ENCODE results near the gene CACHD1. TPM values are rescaled to one million over a fixed set of nuclear protein-coding genes. Genes with fewer than 3 reads are reported as not detected.
"Not testable (repeated sequence)": the region's sequence is repeated elsewhere in the genome, so short reads cannot be mapped to it uniquely, and the experiment has no call there.

The CACHD1 gene
- polyA plus RNA-seq, 1 donor = 68.0 TPM

- DNase-seq = no peak
Observed at GRCh38 chr1:64496606-64497005, 26.7 kb downstream of the CACHD1 start.

- DNase-seq = no peak
Observed at GRCh38 chr1:64497088-64497883, 27.4 kb downstream of the CACHD1 start.

- DNase-seq = no peak
Observed at GRCh38 chr1:64498325-64498724, 28.4 kb downstream of the CACHD1 start.

GRCh38 chr1:64499011-64499410 is 29.1 kb downstream of the CACHD1 start:
- no peak for DNase-seq

- no peak for DNase-seq
Observed at GRCh38 chr1:64499966-64500365, 30.0 kb downstream of the CACHD1 start.

GRCh38 chr1:64502083-64502482 is 32.2 kb downstream of the CACHD1 start:
- no peak for DNase-seq

GRCh38 chr1:64502931-64503330 is 33.0 kb downstream of the CACHD1 start:
- no peak for DNase-seq

GRCh38 chr1:64505232-64505943 is 35.5 kb downstream of the CACHD1 start:
- no peak for DNase-seq

- DNase-seq = no peak
Observed at GRCh38 chr1:64505944-64506655, 36.2 kb downstream of the CACHD1 start.

- DNase-seq = no peak
Observed at GRCh38 chr1:64508629-64509028, 38.7 kb downstream of the CACHD1 start.

- no peak for DNase-seq
Observed at GRCh38 chr1:64511044-64511443, 41.1 kb downstream of the CACHD1 start.

- DNase-seq = not testable (repeated sequence)
Observed at GRCh38 chr1:64512206-64512605, 42.3 kb downstream of the CACHD1 start.

- DNase-seq = no peak
Observed at GRCh38 chr1:64513545-64513944, 43.6 kb downstream of the CACHD1 start.

- peak; percentile 83 for DNase-seq
Observed at GRCh38 chr1:64514197-64514765, 44.4 kb downstream of the CACHD1 start.

GRCh38 chr1:64515427-64515826 is 45.5 kb downstream of the CACHD1 start:
- DNase-seq = no peak

- no peak for DNase-seq
Observed at GRCh38 chr1:64516301-64516700, 46.4 kb downstream of the CACHD1 start.

- DNase-seq = no peak
Observed at GRCh38 chr1:64516803-64517568, 47.1 kb downstream of the CACHD1 start.

GRCh38 chr1:64517640-64518039 is 47.7 kb downstream of the CACHD1 start:
- no peak for DNase-seq

- DNase-seq = no peak
Observed at GRCh38 chr1:64518692-64519481, 49.0 kb downstream of the CACHD1 start.

GRCh38 chr1:64519901-64520300 is 50.0 kb downstream of the CACHD1 start:
- DNase-seq = no peak

GRCh38 chr1:64522740-64523139 is 52.8 kb downstream of the CACHD1 start:
- DNase-seq = no peak
